Omental fat pad (tissue), 4 donors: ENCODE measurements around the gene CHPT1. TPM values are rescaled to one million over a fixed set of nuclear protein-coding genes. Genes with fewer than 3 reads are reported as not detected.

Experiments
- small RNA-seq: library from RNA; depleted of rRNA; stranded (forward); fragments of <200 nt; gene quantifications from one replicate; pipeline ENCODE3, GENCODE V24; 2016
- total RNA-seq, 4 donors: library from RNA; depleted of rRNA; stranded (reverse); fragments of >200 nt; gene quantifications; one replicate each; pipeline ENCODE4 v1.1.0, GENCODE V29; 2016

CHPT1 gene
- total RNA-seq, 4 donors from 2014 or later = 43.8 to 107 (median 60.2) TPM

Small RNA genes lying within 50 kb of the gene (small RNA-seq; reads per million reads assigned to genes)
- gene RNU6-101P (not detected), gene RNY1P16 (not detected)

Other genes with a start within 250 kb of the CHPT1 start
- gene SPIC, start 222.3 kb upstream of the CHPT1 start, total RNA-seq = not detected
- gene MYBPC1, start 102.7 kb upstream of the CHPT1 start, total RNA-seq = not detected
- gene SYCP3, start 41.8 kb downstream of the CHPT1 start, total RNA-seq = under 1 TPM in 2 of 4 donors, not detected in 2; 0.31 to 0.36 TPM
- gene GNPTAB, start 133.3 kb downstream of the CHPT1 start, total RNA-seq = 10 to 100 TPM; 18.3 to 28.8 (median 24.8) TPM
- 10 to 100 TPM; 22.3 to 37.5 (median 25.4) TPM for gene DRAM1, start 179.9 kb downstream of the CHPT1 start, total RNA-seq